OCI-LY3 (cell line): ENCODE results near the gene SELENON.

Experiments used
- H2AFZ ChIP-seq: fragments of 200-600, 300-600 bp; shearing (Covaris generic); 2 replicates; pipeline ENCODE4 v1.6.0; 2014; ENCODE audit warnings: antibody characterized with exemption, low read depth, low read length
- H3K27ac ChIP-seq: fragments of 200-600, 300-600 bp; sonication (generic); 2 replicates; pipeline ENCODE4 v1.5.1; 2014; ENCODE audit warnings: mild to moderate bottlenecking, low read length, moderate library complexity, mixed read lengths
- H3K27me3 ChIP-seq: fragments of 200-600, 300-600 bp; sonication (generic); 2 replicates; pipeline ENCODE4 v1.6.1; 2014; ENCODE audit warnings: low read depth, low read length, mixed read lengths
- H3K36me3 ChIP-seq: fragments of 200-600, 300-600 bp; sonication (generic); replicated peaks from 2 replicates; pipeline ENCODE3; 2014; ENCODE audit warnings: low read depth, low read length, mixed read lengths
- H3K4me1 ChIP-seq: fragments of 300-600, 200-600 bp; sonication (generic); 2 replicates; pipeline ENCODE4 v1.6.1; 2014; ENCODE audit warnings: low read length, mixed read lengths
- H3K4me2 ChIP-seq: fragments of 200-600, 300-600 bp; sonication (generic); 2 replicates; pipeline ENCODE4 v1.6.1; 2014; ENCODE audit warnings: low read length, mixed read lengths
- H3K4me3 ChIP-seq: fragments of 300-600, 200-600 bp; sonication (generic); 2 replicates; pipeline ENCODE4 v1.5.1; 2014; ENCODE audit warnings: antibody characterized with exemption, mild to moderate bottlenecking, low read length, moderate library complexity
- H3K79me2 ChIP-seq: fragments of 300-600, 200-600 bp; shearing (Covaris generic); 2 replicates; pipeline ENCODE4 v1.6.1; 2014; ENCODE audit warnings: mild to moderate bottlenecking, low read length, mixed read lengths
- H3K9ac ChIP-seq: fragments of 300-600, 200-600 bp; shearing (Covaris generic); 2 replicates; pipeline ENCODE4 v1.6.0; 2014; ENCODE audit warnings: mild to moderate bottlenecking, low read length, moderate library complexity
- H3K9me3 ChIP-seq: fragments of 200-600, 300-600 bp; shearing (Covaris generic); 2 replicates; pipeline ENCODE4 v1.6.1; 2014; ENCODE audit warnings: low read length, mixed read lengths; ENCODE audit not compliant: insufficient read depth
- H4K20me1 ChIP-seq: fragments of 200-600, 300-600 bp; sonication (generic); 2 replicates; pipeline ENCODE4 v1.6.1; 2016; ENCODE audit warnings: low read length, mixed read lengths; ENCODE audit not compliant: insufficient read depth
- EZH2phosphoT487 ChIP-seq: fragments of 200-600 bp; shearing (Covaris generic); IDR thresholded peaks from 2 replicates; pipeline ENCODE4 v1.6.1; 2018; ENCODE audit warnings: antibody characterized with exemption, mixed run types, low read depth
- TF ChIP-seq, protein P1 (sequence below): fragments of 200-600, 300-600 bp; sonication (generic); IDR thresholded peaks from 2 replicates; pipeline ENCODE4 v1.5.1; 2014; ENCODE audit warnings: antibody characterized with exemption, low read length, low read depth

SELENON gene

DNA sequence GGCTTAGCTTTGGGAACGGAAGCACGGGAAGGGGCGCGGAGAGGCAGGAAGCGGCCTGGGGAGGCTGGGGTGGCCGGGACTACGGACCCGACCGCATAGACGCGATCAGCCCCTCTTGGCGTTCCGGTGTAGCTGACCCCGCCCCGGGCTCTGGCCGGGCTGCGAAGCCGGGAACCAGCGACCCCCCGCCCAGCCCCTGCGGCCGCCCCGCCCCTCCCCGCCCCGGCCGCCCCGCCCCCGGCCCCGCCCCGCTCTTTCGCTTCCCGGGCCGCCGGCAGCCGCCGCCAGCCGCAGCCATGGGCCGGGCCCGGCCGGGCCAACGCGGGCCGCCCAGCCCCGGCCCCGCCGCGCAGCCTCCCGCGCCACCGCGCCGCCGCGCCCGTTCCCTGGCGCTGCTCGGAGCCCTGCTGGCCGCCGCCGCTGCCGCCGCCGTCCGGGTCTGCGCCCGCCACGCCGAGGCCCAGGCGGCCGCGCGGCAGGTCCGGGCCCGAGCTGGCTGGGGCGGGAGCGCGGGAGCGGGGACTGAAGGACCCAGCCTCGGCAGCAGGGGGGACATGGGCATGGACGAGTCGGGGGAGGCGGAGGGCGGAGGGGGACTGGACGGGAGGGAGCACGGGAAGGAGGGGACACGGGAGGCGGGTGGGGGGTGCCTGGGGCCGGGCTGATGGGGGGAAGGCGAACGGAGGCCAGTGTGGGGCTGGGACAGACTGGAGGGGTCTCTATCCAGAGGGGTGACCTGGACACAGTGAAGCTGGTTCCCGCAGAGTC is at the start of gene SELENON:
TSS of gene SELENON (plus strand) at position 259 of the 768 bp plus-strand sequence. CDS start at position 297, 38 bp downstream.
- H3K4me1 ChIP-seq: peaks cover 23% of the 10 kb centered on the region
- no peak within 1 kb of the TSS for H3K27ac ChIP-seq
- peak within 1 kb of the TSS; percentile 90 for H3K4me2 ChIP-seq
- peak within 1 kb of the TSS; percentile 83 for H3K4me3 ChIP-seq
- no peaks in the 10 kb centered on the region for H3K9me3 ChIP-seq
- H3K27me3 ChIP-seq: no peaks in the 10 kb centered on the region
- H3K9ac ChIP-seq: peak within 1 kb of the TSS; percentile 69
- no peaks in the 10 kb centered on the region for H3K36me3 ChIP-seq
- no peaks in the 10 kb centered on the region for H3K79me2 ChIP-seq
- no peak for TF ChIP-seq EZH2phosphoT487
- TF ChIP-seq, protein P1, sequence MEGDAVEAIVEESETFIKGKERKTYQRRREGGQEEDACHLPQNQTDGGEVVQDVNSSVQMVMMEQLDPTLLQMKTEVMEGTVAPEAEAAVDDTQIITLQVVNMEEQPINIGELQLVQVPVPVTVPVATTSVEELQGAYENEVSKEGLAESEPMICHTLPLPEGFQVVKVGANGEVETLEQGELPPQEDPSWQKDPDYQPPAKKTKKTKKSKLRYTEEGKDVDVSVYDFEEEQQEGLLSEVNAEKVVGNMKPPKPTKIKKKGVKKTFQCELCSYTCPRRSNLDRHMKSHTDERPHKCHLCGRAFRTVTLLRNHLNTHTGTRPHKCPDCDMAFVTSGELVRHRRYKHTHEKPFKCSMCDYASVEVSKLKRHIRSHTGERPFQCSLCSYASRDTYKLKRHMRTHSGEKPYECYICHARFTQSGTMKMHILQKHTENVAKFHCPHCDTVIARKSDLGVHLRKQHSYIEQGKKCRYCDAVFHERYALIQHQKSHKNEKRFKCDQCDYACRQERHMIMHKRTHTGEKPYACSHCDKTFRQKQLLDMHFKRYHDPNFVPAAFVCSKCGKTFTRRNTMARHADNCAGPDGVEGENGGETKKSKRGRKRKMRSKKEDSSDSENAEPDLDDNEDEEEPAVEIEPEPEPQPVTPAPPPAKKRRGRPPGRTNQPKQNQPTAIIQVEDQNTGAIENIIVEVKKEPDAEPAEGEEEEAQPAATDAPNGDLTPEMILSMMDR: no peak
- no peaks in the 10 kb centered on the region for H4K20me1 ChIP-seq
- H2AFZ ChIP-seq: peak within 1 kb of the TSS; percentile 46; the same call in 1 of the 2 replicates

- H3K9me3 ChIP-seq: no peaks in the 10 kb centered on the region
- H3K27ac ChIP-seq: no peak overlapping the region
- no peaks in the 10 kb centered on the region for H3K36me3 ChIP-seq
- no peak overlapping the region for H2AFZ ChIP-seq
- TF ChIP-seq EZH2phosphoT487: no peak
- TF ChIP-seq, protein P1: no peak
- no peaks in the 10 kb centered on the region for H3K79me2 ChIP-seq
- no peak overlapping the region for H3K9ac ChIP-seq
- no peaks in the 10 kb centered on the region for H3K27me3 ChIP-seq
- no peaks in the 10 kb centered on the region for H3K4me1 ChIP-seq
- no peak overlapping the region for H3K4me2 ChIP-seq
- no peaks in the 10 kb centered on the region for H4K20me1 ChIP-seq
- no peak overlapping the region for H3K4me3 ChIP-seq
Measured at GRCh38 chr1:25750923-25751605, 48.9 kb upstream of the SELENON start.

GRCh38 chr1:25754470-25755181 is 45.4 kb upstream of the SELENON start:
- Histone ChIP-seq H3K27me3 (peaks cover 5% of the 10 kb centered on the region; the same call in 1 of the 2 replicates), H3K9ac (no peak overlapping the region), H3K4me2 (no peak overlapping the region), H3K36me3 (no peaks in the 10 kb centered on the region), H3K27ac (no peak overlapping the region), H2AFZ (no peak overlapping the region), H4K20me1 (no peaks in the 10 kb centered on the region), H3K9me3 (no peaks in the 10 kb centered on the region), H3K4me3 (no peak overlapping the region), H3K4me1 (no peaks in the 10 kb centered on the region), H3K79me2 (no peaks in the 10 kb centered on the region)
- no peak for TF ChIP-seq EZH2phosphoT487
- TF ChIP-seq, protein P1: no peak
